NB4 (cell line): ENCODE data around the gene KCNK2.

ENCODE experiments used
- CTCF ChIP-seq: IDR thresholded peaks from one replicate; pipeline ENCODE4 v1.5.1; 2012; ENCODE audit warnings: low read depth, low read length
- MYC ChIP-seq: IDR thresholded peaks from 2 replicates; pipeline ENCODE4 v1.6.1; 2011; ENCODE audit warnings: low read depth, low read length
- POLR2A ChIP-seq: IDR thresholded peaks from 2 replicates; pipeline ENCODE4 v1.6.1; 2011; ENCODE audit warnings: mild to moderate bottlenecking; ENCODE audit not compliant: insufficient read length; ENCODE audit errors: extremely low read depth

GRCh38 chr1:215104283-215104682 is 21.7 kb downstream of the KCNK2 start:
- TF ChIP-seq CTCF: no peak
- TF ChIP-seq POLR2A: no peak
- TF ChIP-seq MYC: no peak
